Smooth muscle cell (in vitro differentiated cells): ENCODE data around the gene PLPPR1. TPM values are rescaled to one million over a fixed set of nuclear protein-coding genes. Genes with fewer than 3 reads are reported as not detected.

Experiments
- DNase-seq: peaks from one replicate; lab custom pipeline; 2025; ENCODE audit not compliant: unreplicated experiment; lab: John Stamatoyannopoulos, UW
- H2AFZ ChIP-seq: fragments of 200-600 bp; sonication (generic); 2 replicates; pipeline ENCODE4 v1.6.0; 2016; ENCODE audit warnings: antibody characterized with exemption, low read depth, mild to moderate bottlenecking
- H3F3A ChIP-seq: fragments of 200-600 bp; sonication (generic); 2 replicates; pipeline ENCODE4 v1.6.0; 2017; ENCODE audit warnings: antibody characterized with exemption, low read depth
- H3K27ac ChIP-seq: fragments of 200-600 bp; sonication (generic); 2 replicates; pipeline ENCODE4 v1.5.1; 2016; ENCODE audit warnings: low read depth, mild to moderate bottlenecking
- H3K27me3 ChIP-seq: fragments of 200-600 bp; sonication (generic); 2 replicates; pipeline ENCODE4 v1.6.1; 2016; ENCODE audit warnings: low read depth, mild to moderate bottlenecking
- H3K36me3 ChIP-seq: fragments of 200-600 bp; sonication (generic); 2 replicates; pipeline ENCODE4 v1.5.1; 2016; ENCODE audit warnings: low read depth
- H3K4me1 ChIP-seq: fragments of 200-600 bp; sonication (generic); 2 replicates; pipeline ENCODE4 v1.5.1; 2016; ENCODE audit warnings: low read depth
- H3K4me2 ChIP-seq: fragments of 200-600 bp; sonication (generic); 2 replicates; pipeline ENCODE4 v1.6.0; 2016; ENCODE audit warnings: mild to moderate bottlenecking
- H3K4me3 ChIP-seq: fragments of 200-600 bp; sonication (generic); 2 replicates; pipeline ENCODE4 v1.5.1; 2016; ENCODE audit warnings: mild to moderate bottlenecking
- H3K79me2 ChIP-seq: fragments of 200-600 bp; sonication (generic); 2 replicates; pipeline ENCODE4 v1.6.0; 2016; ENCODE audit warnings: low read depth, mild to moderate bottlenecking
- H3K9ac ChIP-seq: fragments of 200-600 bp; sonication (generic); 2 replicates; pipeline ENCODE4 v1.6.0; 2016; ENCODE audit warnings: low read depth
- H3K9me3 ChIP-seq: fragments of 200-600 bp; sonication (generic); replicated peaks from 2 replicates; pipeline ENCODE4 v1.5.1; 2016; ENCODE audit warnings: low read depth
- H4K20me1 ChIP-seq: fragments of 200-600 bp; sonication (generic); 2 replicates; pipeline ENCODE4 v1.6.0; 2016; ENCODE audit warnings: low read depth
- CTCF ChIP-seq: fragments of 200-600 bp; sonication (generic); IDR thresholded peaks from 2 replicates; pipeline ENCODE4 v1.5.1; 2017; ENCODE audit warnings: borderline replicate concordance, mild to moderate bottlenecking, antibody characterized with exemption; ENCODE audit not compliant: insufficient read depth, poor library complexity, severe bottlenecking
- WGBS: methylation state at CpG from one replicate; pipeline ENCODE4 v1.1.7; 2016; ENCODE audit warnings: low lambda C conversion rate; 5-methylcytosine and 5-hydroxymethylcytosine counted together
- polyA plus RNA-seq: library from polyadenylated mRNA; unstranded; fragments of >200 nt; fragmentation: Nextera tagmentation; extraction: Ambion mirVana; gene quantifications from 2 replicates; pipeline ENCODE4 v1.2.1, GENCODE V29; 2016
- total RNA-seq: library from RNA; depleted of rRNA; stranded (reverse); fragments of >200 nt; gene quantifications from 2 replicates; pipeline ENCODE4 v1.2.3, GENCODE V29; 2014

PLPPR1 gene
- total RNA-seq: 0.13 TPM in 1 of 2 replicates, not detected in the other
- not detected in 2 replicates for polyA plus RNA-seq

- Histone ChIP-seq H3K4me3 (peak within 1 kb of the TSS; percentile 87), H3K27ac (no peak within 1 kb of the TSS), H3K4me1 (peaks cover 9% of the 10 kb centered on the region), H3K36me3 (no peaks in the 10 kb centered on the region), H3F3A (no peaks in the 10 kb centered on the region), H4K20me1 (no peaks in the 10 kb centered on the region), H3K9ac (no peak within 1 kb of the TSS), H3K4me2 (peak within 1 kb of the TSS; percentile 96), H3K27me3 (peaks cover 91% of the 10 kb centered on the region), H2AFZ (peak within 1 kb of the TSS; percentile 97), H3K79me2 (no peaks in the 10 kb centered on the region), H3K9me3 (no peaks in the 10 kb centered on the region)
- DNase-seq: peak; percentile 24
- 1% methylated on average over 80 of the region's 89 CpGs for WGBS
- no peak for TF ChIP-seq CTCF
These were observed at the start of gene PLPPR1 for GRCh38 chr9:101028346-101029314. Gene PLPPR1, plus strand, starts transcription at chr9:101028727.

GRCh38 chr9:100989731-100990130 lies 38.8 kb upstream of the PLPPR1 start:
- Histone ChIP-seq H3K36me3 (no peaks in the 10 kb centered on the region), H4K20me1 (no peaks in the 10 kb centered on the region), H3K9me3 (no peaks in the 10 kb centered on the region), H3K27me3 (no peaks in the 10 kb centered on the region), H3K4me3 (no peak overlapping the region), H3K4me2 (no peak overlapping the region), H3K9ac (no peak overlapping the region), H3F3A (no peaks in the 10 kb centered on the region), H2AFZ (no peak overlapping the region), H3K27ac (no peak overlapping the region), H3K79me2 (no peaks in the 10 kb centered on the region), H3K4me1 (no peaks in the 10 kb centered on the region)
- 50% methylated on average over 1 of the region's 1 CpG for WGBS
- no peak for DNase-seq
- no peak for TF ChIP-seq CTCF

DNA sequence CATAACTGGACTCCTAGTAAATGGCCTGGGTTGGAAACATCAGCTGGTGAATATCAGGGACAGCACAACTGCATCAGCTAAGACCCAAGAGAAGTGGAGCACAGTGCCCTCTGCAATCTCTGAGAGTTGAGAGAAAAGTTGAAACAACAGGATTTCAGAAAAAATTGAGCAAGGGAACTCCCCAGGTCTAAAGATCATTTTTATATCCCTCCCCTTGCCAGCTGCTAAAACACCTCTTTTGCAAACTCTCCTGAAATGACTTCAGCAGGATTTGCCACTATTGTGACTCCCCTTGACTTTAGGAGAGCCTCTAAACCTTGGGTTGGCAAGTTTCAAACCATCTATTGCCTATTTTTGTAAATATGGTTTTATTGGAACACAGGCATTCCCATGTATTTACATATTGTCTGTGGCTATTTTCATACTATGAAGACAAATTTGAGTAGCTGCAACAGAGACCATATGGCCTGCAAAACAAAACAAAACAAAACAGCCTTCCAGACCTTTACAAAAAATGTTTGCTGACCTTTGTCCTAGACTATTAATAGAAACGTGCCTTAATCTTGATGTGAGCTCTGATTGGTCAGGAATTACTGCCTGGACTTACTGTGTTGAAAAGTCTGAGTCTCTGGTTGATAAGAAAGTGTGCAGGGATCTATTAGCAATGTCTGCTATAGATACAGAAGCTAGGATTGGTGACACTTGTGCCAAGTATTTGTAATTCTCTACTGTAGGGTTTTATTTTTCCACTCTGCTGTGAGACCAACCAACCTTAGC lies 37.7 kb upstream of the PLPPR1 start:
- no peak overlapping the region for H3K27ac ChIP-seq
- H3K4me3 ChIP-seq: no peak overlapping the region
- no peak overlapping the region for H2AFZ ChIP-seq
- no peaks in the 10 kb centered on the region for H3K27me3 ChIP-seq
- no peak overlapping the region for H3K4me2 ChIP-seq
- H3K9ac ChIP-seq: no peak overlapping the region
- no peaks in the 10 kb centered on the region for H3F3A ChIP-seq
- TF ChIP-seq CTCF: no peak
- no peaks in the 10 kb centered on the region for H3K36me3 ChIP-seq
- no peaks in the 10 kb centered on the region for H3K79me2 ChIP-seq
- H3K4me1 ChIP-seq: no peaks in the 10 kb centered on the region
- 10% methylated on average over 1 of the region's 1 CpG for WGBS
- no peaks in the 10 kb centered on the region for H4K20me1 ChIP-seq
- H3K9me3 ChIP-seq: no peaks in the 10 kb centered on the region
- no peak for DNase-seq
